ENCODE measurements around the gene NOTCH3.

Gene NOTCH3

DNA sequence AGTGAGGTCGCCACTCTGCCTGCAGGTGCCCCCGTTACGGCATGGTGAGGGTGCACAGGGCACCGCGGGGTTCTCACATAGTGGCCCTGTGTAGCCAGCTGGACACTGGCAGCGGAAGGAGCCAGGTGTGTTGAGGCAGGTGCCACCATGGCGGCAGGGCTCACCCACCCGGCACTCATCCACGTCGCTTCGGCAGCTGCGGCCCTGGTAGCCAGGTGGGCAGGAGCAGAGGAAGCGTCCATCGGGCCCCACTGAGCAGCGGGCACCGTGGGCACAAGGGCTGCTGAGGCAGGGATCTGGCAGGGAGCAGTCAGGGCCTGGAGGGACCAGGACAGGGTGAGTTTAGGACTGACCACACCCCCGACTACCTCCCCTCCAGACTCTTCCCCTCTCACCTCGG lies 8.8 kb downstream of the NOTCH3 start:
- H3F3A ChIP-seq (ENCODE audit: insufficient read depth, low read length): no peaks in the 10 kb centered on the region
- no peaks in the 10 kb centered on the region for H3K9me2 ChIP-seq (ENCODE audit: low read depth, low read length)
- H3K4me2 ChIP-seq (ENCODE audit: low read length): no peak overlapping the region
- no peaks in the 10 kb centered on the region for H3K4me1 ChIP-seq (ENCODE audit: insufficient read depth, low read length, severe bottlenecking)
- H3K27me3 ChIP-seq (ENCODE audit: insufficient read depth, low read length): no peaks in the 10 kb centered on the region
- no peak overlapping the region for H3K9ac ChIP-seq (ENCODE audit: low read length)
- H3K79me2 ChIP-seq (ENCODE audit: insufficient read depth, low read length): no peaks in the 10 kb centered on the region
- H4K20me1 ChIP-seq (ENCODE audit: insufficient read depth, low read length): no peaks in the 10 kb centered on the region
- no peak overlapping the region for H3K4me3 ChIP-seq (ENCODE audit: low read depth, low read length, poor library complexity, severe bottlenecking)
- no peaks in the 10 kb centered on the region for H3K9me3 ChIP-seq (ENCODE audit: low read length)
- H3K36me3 ChIP-seq (ENCODE audit: insufficient read depth, low read length): no peaks in the 10 kb centered on the region
- TF ChIP-seq, protein P1, sequence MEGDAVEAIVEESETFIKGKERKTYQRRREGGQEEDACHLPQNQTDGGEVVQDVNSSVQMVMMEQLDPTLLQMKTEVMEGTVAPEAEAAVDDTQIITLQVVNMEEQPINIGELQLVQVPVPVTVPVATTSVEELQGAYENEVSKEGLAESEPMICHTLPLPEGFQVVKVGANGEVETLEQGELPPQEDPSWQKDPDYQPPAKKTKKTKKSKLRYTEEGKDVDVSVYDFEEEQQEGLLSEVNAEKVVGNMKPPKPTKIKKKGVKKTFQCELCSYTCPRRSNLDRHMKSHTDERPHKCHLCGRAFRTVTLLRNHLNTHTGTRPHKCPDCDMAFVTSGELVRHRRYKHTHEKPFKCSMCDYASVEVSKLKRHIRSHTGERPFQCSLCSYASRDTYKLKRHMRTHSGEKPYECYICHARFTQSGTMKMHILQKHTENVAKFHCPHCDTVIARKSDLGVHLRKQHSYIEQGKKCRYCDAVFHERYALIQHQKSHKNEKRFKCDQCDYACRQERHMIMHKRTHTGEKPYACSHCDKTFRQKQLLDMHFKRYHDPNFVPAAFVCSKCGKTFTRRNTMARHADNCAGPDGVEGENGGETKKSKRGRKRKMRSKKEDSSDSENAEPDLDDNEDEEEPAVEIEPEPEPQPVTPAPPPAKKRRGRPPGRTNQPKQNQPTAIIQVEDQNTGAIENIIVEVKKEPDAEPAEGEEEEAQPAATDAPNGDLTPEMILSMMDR (IDR thresholded peaks at IDR 0.05; ENCODE audit: low read length): no peak
- no peak for TF ChIP-seq EZH2 (IDR thresholded peaks at IDR 0.05; ENCODE audit: borderline replicate concordance, low read length)
- H2AFZ ChIP-seq (ENCODE audit: low read length): no peak overlapping the region
- no peak overlapping the region for H3K27ac ChIP-seq (ENCODE audit: low read depth, low read length, poor library complexity, severe bottlenecking)

DNA sequence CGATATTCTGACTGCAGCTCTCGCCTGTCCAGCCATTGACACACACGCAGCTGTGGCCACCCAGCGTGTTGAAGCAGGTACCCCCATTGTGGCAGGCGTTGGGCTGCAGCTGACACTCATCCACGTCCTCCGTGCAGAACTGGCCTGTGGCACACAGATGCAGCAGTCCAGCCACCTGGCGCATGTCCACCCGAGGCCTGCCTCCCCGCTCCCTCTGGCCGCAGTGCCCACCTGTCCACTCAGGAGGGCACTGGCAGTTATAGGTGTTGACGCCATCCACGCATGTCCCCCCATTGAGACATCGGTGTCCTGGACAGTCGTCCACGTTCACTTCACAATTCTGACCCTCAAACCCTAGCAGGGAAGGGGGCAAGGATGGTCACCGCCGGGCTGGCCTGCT lies 9.3 kb downstream of the NOTCH3 start:
- Histone ChIP-seq H3K9me3 (ENCODE audit: low read length) (no peaks in the 10 kb centered on the region), H3K27ac (ENCODE audit: low read depth, low read length, poor library complexity, severe bottlenecking) (no peak overlapping the region), H3K9ac (ENCODE audit: low read length) (no peak overlapping the region), H3K27me3 (ENCODE audit: insufficient read depth, low read length) (no peaks in the 10 kb centered on the region), H3K4me2 (ENCODE audit: low read length) (no peak overlapping the region), H4K20me1 (ENCODE audit: insufficient read depth, low read length) (no peaks in the 10 kb centered on the region), H3K4me1 (ENCODE audit: insufficient read depth, low read length, severe bottlenecking) (no peaks in the 10 kb centered on the region), H3K36me3 (ENCODE audit: insufficient read depth, low read length) (no peaks in the 10 kb centered on the region), H3K9me2 (ENCODE audit: low read depth, low read length) (no peaks in the 10 kb centered on the region), H3K4me3 (ENCODE audit: low read depth, low read length, poor library complexity, severe bottlenecking) (no peak overlapping the region), H3K79me2 (ENCODE audit: insufficient read depth, low read length) (no peaks in the 10 kb centered on the region), H2AFZ (ENCODE audit: low read length) (no peak overlapping the region), H3F3A (ENCODE audit: insufficient read depth, low read length) (no peaks in the 10 kb centered on the region)
- no peak for TF ChIP-seq EZH2 (IDR thresholded peaks at IDR 0.05; ENCODE audit: borderline replicate concordance, low read length)
- TF ChIP-seq, protein P1 (IDR thresholded peaks at IDR 0.05; ENCODE audit: low read length): no peak

DNA sequence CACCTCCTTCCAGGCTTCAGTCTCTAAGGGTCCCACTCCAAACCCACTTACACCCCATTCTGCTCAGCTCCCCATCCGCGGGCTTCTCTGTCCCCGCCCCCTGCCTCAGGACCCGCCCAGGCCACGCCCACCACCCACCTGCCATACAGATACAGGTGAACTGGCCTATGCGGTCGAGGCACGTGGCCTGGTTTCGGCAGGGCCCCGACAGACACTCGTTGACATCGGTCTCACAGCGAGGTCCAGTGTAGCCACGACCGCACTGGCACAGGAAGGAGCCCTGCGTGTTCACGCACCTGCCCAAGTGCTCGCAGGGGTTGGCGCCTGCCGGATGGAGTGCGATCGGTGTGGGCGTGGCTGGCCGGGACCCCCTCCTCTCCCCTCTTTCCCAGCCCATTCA lies 11.9 kb downstream of the NOTCH3 start:
- Histone ChIP-seq H3K9ac (ENCODE audit: low read length) (no peak overlapping the region), H3F3A (ENCODE audit: insufficient read depth, low read length) (no peaks in the 10 kb centered on the region), H3K9me3 (ENCODE audit: low read length) (no peaks in the 10 kb centered on the region), H3K27ac (ENCODE audit: low read depth, low read length, poor library complexity, severe bottlenecking) (no peak overlapping the region), H3K36me3 (ENCODE audit: insufficient read depth, low read length) (no peaks in the 10 kb centered on the region), H2AFZ (ENCODE audit: low read length) (no peak overlapping the region), H3K4me3 (ENCODE audit: low read depth, low read length, poor library complexity, severe bottlenecking) (no peak overlapping the region), H3K27me3 (ENCODE audit: insufficient read depth, low read length) (no peaks in the 10 kb centered on the region), H3K4me2 (ENCODE audit: low read length) (no peak overlapping the region), H3K4me1 (ENCODE audit: insufficient read depth, low read length, severe bottlenecking) (no peaks in the 10 kb centered on the region), H3K79me2 (ENCODE audit: insufficient read depth, low read length) (no peaks in the 10 kb centered on the region), H3K9me2 (ENCODE audit: low read depth, low read length) (no peaks in the 10 kb centered on the region), H4K20me1 (ENCODE audit: insufficient read depth, low read length) (no peaks in the 10 kb centered on the region)
- TF ChIP-seq, protein P1 (IDR thresholded peaks at IDR 0.05; ENCODE audit: low read length): no peak
- no peak for TF ChIP-seq EZH2 (IDR thresholded peaks at IDR 0.05; ENCODE audit: borderline replicate concordance, low read length)
